ENCODE data around the gene ATAD3B.
A peak's percentile ranks its signal among the peaks of the same experiment; 100 is the strongest.

The ATAD3B gene

GRCh38 chr1:1536019-1536937 is 64.7 kb downstream of the ATAD3B start:
- ATAC-seq, result peak; percentile 6
- no peak overlapping the region for H3K4me3 Mint-ChIP-seq
- no peak for DNase-seq
- no peaks in the 10 kb centered on the region for H3K4me1 Mint-ChIP-seq
- H3K27me3 Mint-ChIP-seq, result no peaks in the 10 kb centered on the region
- H3K27ac Mint-ChIP-seq, result no peak overlapping the region
- H3K9me3 Mint-ChIP-seq, result peaks cover 5 to 7% of the 10 kb centered on the region in 2 donors

GRCh38 chr1:1536938-1537546 is 65.5 kb downstream of the ATAD3B start:
- DNase-seq (no peak), ATAC-seq (no peak)
- H3K4me3 Mint-ChIP-seq, result no peak overlapping the region
- H3K4me1 Mint-ChIP-seq, result no peaks in the 10 kb centered on the region
- peaks cover 1 to 4% of the 10 kb centered on the region in 2 donors for H3K9me3 Mint-ChIP-seq
- H3K27ac Mint-ChIP-seq, result no peak overlapping the region
- H3K27me3 Mint-ChIP-seq, result no peaks in the 10 kb centered on the region

DNA sequence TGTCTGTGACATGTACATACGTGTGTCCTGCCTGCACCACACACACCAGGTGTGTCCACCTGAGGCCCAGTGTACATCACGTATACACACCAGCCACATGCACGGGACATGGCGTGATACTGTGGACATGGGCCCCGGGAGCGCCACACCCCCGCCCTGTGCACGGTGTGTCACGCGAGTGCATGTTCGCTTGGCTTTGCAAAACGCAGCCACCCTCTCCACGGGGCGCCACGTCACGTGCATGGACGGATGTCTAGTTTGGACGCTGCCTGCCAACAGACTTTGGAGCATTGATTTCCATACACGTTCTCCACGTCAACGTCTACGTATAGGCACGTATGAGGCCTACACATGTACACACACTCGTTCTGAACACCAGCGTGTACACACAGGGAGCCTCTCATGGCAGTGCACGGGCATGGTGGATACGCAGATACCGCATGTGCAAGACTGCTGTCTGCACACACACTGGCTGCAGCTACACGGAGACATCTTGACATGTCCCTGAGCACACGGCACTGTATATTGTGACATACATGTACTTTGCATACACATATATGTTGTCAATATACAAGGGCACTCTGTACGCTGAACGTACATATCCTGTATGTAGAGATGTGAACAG is 66.2 kb downstream of the ATAD3B start:
- H3K4me3 Mint-ChIP-seq, result no peak overlapping the region
- ATAC-seq, result no peak
- no peaks in the 10 kb centered on the region for H3K9me3 Mint-ChIP-seq
- H3K4me1 Mint-ChIP-seq, result no peaks in the 10 kb centered on the region
- H3K27ac Mint-ChIP-seq, result no peak overlapping the region
- H3K27me3 Mint-ChIP-seq, result no peaks in the 10 kb centered on the region
- DNase-seq, result no peak

DNA sequence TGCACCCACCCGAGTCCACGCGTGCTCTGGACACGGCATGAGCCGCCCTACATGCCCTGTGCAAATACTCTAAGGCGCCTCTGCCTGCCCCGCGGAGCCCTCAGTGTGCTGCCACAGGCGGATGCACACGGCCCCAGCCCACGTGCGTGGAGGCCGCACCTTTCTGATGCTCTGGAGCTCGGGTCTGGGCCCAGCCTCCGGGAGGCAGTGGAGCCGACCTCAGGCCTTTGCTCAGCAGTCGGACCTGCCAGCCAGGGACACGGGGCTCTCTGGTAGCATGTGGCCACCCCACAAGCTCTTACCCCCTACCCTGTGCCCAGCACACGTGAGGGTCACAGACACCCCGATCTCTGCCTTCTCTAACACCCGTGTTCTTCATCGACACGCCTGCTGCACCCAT is 66.8 kb downstream of the ATAD3B start:
- DNase-seq, result no peak
- no peak for ATAC-seq
- no peaks in the 10 kb centered on the region for H3K27me3 Mint-ChIP-seq
- no peaks in the 10 kb centered on the region for H3K9me3 Mint-ChIP-seq
- H3K27ac Mint-ChIP-seq, result no peak overlapping the region
- no peaks in the 10 kb centered on the region for H3K4me1 Mint-ChIP-seq
- no peak overlapping the region for H3K4me3 Mint-ChIP-seq

DNA sequence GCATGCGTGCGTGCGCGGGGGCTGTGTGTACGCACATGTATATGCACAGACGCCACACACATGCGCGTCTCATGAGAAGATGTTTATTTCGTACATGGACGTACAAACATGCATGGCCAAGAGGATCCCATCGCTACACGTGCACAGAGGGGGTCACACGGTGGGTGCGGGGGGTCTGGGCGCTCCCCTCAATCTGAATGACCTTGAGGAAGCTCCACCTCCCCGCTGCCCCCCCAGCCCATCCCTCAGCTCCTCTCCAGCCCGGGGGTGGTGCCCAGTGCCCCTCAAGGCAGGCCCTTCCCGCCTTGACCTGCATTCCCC is 67.4 kb downstream of the ATAD3B start:
- DNase-seq (no peak), ATAC-seq (no peak)
- Mint-ChIP-seq H3K27ac (peak overlapping the region in 1 of 2 donors; percentile 74), H3K4me3 (peak overlapping the region in 1 of 2 donors; percentile 79), H3K27me3 (no peaks in the 10 kb centered on the region), H3K4me1 (no peaks in the 10 kb centered on the region), H3K9me3 (no peaks in the 10 kb centered on the region)

DNA sequence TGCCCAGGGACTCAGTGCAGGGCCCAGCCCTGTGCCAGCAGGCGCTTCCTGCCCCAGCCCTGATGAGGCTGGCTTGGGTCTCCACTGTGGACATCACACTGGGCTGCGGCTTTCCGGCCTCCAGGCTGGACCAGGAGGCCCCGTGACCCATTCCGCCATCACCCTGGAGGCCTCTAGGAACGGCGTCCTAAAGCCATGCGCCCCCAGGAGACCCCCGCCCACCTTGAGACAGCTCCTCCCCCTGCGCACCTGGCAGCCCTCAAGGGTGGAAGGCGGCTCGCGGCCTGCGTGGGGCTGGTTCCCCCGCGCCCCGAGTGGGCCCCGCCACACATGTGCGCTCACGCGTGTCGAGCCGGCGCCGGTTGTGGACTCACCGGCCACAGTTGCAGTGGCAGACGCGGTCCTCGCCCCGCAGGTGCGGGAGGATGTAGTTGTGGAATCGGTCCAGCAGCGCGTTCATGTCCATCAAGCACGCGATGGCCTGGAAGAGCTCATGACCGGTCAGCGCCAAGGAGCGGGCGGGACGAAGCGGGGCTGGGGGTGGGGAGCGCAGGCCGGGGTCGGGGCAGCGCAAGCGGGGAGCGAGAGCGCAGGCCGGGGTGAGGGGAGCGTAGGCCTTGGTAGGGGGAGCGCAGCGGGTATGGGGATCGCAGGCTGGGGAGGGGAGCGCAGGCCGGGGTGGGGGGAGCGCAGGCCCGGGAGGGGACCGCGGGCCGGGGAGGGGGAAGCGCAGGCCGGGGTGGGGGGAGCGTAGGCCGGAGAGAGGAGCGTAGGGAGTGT is 67.9 kb downstream of the ATAD3B start:
- Mint-ChIP-seq H3K4me3 (peak overlapping the region; percentile 54 to 79), H3K27me3 (no peaks in the 10 kb centered on the region), H3K4me1 (no peaks in the 10 kb centered on the region), H3K9me3 (no peaks in the 10 kb centered on the region), H3K27ac (peak overlapping the region in 1 of 2 donors; percentile 74)
- DNase-seq (no peak), ATAC-seq (peak; percentile 2)

DNA sequence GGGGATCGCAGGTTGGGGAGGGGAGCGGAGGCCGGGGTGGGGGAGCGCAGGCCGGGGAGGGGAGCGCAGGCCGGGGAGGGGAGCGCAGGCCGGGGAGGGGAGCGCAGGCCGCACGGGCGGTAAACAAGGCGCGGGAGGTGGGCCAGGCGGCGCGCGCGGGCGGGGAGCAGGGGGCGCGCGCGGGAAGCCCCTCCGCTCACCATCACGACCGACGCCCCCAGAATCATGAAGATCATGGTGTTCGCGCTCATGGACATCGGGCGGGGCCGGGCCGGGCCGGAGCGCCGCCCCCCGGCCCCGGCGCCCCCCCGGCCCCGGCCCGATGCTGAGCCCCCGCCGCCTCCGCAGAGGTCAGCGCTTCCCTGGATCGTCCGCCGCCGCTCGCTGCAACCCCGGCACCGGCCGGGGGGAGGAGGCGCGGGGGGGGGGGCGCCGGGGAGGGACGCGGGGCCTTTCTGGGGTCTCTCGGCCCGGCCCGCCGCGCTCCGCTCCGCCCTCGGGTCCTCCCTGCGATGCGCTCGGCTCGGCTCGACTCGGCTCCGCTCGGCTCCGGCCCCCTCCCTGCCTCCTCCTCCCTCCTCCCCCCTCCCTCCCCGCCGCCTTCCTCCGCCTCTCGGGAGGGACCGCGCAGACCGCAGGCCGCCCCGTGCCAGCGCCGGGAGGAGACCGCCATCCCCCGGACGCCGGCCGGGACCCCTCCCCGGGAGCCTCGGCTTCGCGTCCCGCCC is 68.7 kb downstream of the ATAD3B start, which contains the start of gene TMEM240:
Gene TMEM240, minus strand, starts transcription at position 535 of the 728 bp plus-strand sequence. Its CDS starts 278 bp downstream, at position 257.
- Mint-ChIP-seq H3K27ac (peak within 1 kb of the TSS in 1 of 2 donors; percentile 71), H3K27me3 (no peaks in the 10 kb centered on the region), H3K9me3 (no peaks in the 10 kb centered on the region), H3K4me3 (peak within 1 kb of the TSS; percentile 54 to 79), H3K4me1 (no peaks in the 10 kb centered on the region)
- peak; percentile 39 to 58 for DNase-seq
- peak; percentile 72 for ATAC-seq

DNA sequence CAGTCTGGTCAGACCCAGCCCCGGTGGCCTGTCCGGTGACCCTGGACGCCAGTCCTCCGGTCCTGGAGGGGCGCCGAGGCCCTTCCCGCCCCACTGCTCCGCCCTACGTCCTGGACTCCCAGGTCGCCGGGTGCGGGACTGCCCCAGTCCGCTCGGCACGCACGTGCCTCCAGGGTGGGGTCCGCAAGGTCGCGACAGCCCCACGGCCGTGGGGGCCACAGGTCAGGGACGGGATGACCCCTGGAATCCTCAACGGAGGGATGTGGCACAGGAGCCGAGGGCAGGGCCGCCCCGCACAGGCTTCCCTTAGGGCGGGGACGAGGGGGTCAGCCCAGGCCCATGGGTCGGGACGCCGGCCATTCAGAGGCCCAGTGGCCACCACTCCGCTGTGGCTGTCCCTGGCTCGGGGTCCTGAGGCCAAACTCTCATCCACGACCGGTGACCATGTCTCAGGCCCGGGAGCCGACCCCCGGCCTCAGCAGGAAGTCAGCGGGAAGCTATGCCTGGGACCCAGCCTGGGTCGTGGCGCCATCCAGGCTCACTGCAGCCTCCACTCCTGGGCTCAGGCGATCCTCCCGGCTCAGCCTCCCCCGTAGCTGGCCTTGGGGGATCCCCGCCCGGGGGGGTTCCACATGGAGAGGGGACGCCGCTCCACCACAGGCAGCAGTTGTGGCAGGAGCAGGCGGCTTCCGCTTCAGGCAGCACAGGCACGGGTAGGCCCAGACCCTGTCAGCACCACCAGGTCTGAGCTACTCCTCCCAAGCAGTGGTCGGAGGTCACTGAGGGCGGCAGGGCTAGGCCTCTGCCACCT is 69.5 kb downstream of the ATAD3B start:
- no peak for DNase-seq
- Mint-ChIP-seq H3K9me3 (no peaks in the 10 kb centered on the region), H3K27me3 (no peaks in the 10 kb centered on the region), H3K4me1 (no peaks in the 10 kb centered on the region), H3K4me3 (peak overlapping the region; percentile 22 to 49), H3K27ac (peak overlapping the region in 1 of 2 donors; percentile 59)
- ATAC-seq, result peak; percentile 10

GRCh38 chr1:1541956-1542765 is 70.6 kb downstream of the ATAD3B start:
- H3K4me3 Mint-ChIP-seq, result no peak overlapping the region
- no peaks in the 10 kb centered on the region for H3K27me3 Mint-ChIP-seq
- ATAC-seq (no peak), DNase-seq (no peak)
- no peaks in the 10 kb centered on the region for H3K4me1 Mint-ChIP-seq
- H3K9me3 Mint-ChIP-seq, result no peaks in the 10 kb centered on the region
- H3K27ac Mint-ChIP-seq, result no peak overlapping the region

GRCh38 chr1:1542766-1543705 is 71.5 kb downstream of the ATAD3B start:
- Mint-ChIP-seq H3K4me1 (no peaks in the 10 kb centered on the region), H3K4me3 (no peak overlapping the region), H3K27me3 (no peaks in the 10 kb centered on the region), H3K9me3 (no peaks in the 10 kb centered on the region), H3K27ac (no peak overlapping the region)
- ATAC-seq, result no peak
- DNase-seq, result no peak

DNA sequence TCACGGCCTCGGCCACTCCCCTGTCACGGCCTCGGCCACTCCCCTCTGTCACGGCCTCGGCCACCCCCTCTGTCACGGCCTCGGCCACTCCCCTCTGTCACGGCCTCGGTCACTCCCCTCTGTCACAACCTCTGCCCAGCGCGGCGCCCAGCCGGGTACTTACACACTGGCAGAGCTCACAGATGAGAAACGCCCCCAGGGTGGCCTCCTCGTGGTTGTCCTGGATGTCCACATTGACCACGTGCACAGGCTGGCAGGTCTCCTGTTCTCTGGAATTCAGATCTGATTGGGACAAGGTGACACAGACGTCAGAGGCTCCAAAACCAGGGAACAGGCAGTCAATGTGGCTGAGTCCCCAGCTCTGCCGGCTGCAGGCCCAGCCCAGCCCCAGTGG is 72.1 kb downstream of the ATAD3B start:
- DNase-seq (no peak), ATAC-seq (no peak)
- Mint-ChIP-seq H3K4me3 (no peak overlapping the region), H3K4me1 (no peaks in the 10 kb centered on the region), H3K9me3 (no peaks in the 10 kb centered on the region), H3K27ac (peak overlapping the region in 1 of 2 donors; percentile 80), H3K27me3 (no peaks in the 10 kb centered on the region)

- H3K27me3 Mint-ChIP-seq, result no peaks in the 10 kb centered on the region
- ATAC-seq (no peak), DNase-seq (no peak)
- no peak overlapping the region for H3K4me3 Mint-ChIP-seq
- H3K4me1 Mint-ChIP-seq, result no peaks in the 10 kb centered on the region
- no peaks in the 10 kb centered on the region for H3K9me3 Mint-ChIP-seq
- H3K27ac Mint-ChIP-seq, result no peak overlapping the region
Measured at GRCh38 chr1:1544544-1544943, 73.0 kb downstream of the ATAD3B start.
